ENCODE data around the gene CTNNA2. TPM values are rescaled to one million over a fixed set of nuclear protein-coding genes. Genes with fewer than 3 reads are reported as not detected.

The CTNNA2 gene
- total and polyA plus RNA-seq, 2 of the 8 experiments (the other 6 are each of a cell fraction or from before 2014, with no cell fraction given) = 3.9 to 9.0 TPM

DNA sequence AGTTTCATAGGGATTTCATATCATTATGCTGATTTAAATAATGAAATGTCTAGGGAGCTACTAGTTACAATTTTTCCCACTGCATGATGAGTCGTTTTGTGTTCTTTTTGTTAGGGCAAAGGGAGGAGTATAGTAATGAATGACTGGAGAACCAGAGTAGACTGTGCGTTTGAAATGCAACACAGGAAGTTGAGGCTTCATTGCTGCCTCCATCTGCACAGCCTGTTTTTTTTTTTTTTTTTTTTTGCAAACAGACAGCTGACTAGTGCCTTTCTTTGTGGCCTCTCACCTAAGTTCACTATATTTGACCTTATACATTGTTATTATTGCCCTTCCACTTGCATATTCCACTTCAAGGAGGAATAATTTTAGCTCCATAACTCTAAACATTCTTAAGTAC lies 1078.4 kb downstream of the CTNNA2 start:
- Histone ChIP-seq H3K9ac (replicated peaks in 1 of 4; ENCODE audit: extremely low read depth in 1 of 4, low read depth in 3 of 4, low read length in 3 of 4) (no peak overlapping the region), H2AK5ac (ENCODE audit: low read depth, low read length) (no peak overlapping the region), H3K4me3 (ENCODE audit: extremely low read depth in 1 of 4, insufficient read depth in 2 of 4, low read depth in 3 of 4, low read length in 4 of 4) (no peak overlapping the region), H3K4me2 (ENCODE audit: insufficient read depth in 1 of 2, low read depth in 2 of 2, low read length in 2 of 2) (no peak overlapping the region), H2BK15ac (ENCODE audit: low read length) (no peak overlapping the region), H2BK12ac (ENCODE audit: low read depth, low read length) (no peak overlapping the region), H3K27me3 (replicated peaks in 1 of 4; ENCODE audit: control insufficient read depth in 3 of 4, extremely low read depth in 1 of 4, insufficient read depth in 3 of 4, low read length in 3 of 4) (no peaks in the 10 kb centered on the region), H4K20me1 (replicated peaks in 1 of 2; ENCODE audit: control insufficient read depth in 1 of 2, insufficient read depth in 2 of 2, low read length in 2 of 2) (no peaks in the 10 kb centered on the region), H3K27ac (ENCODE audit: low read depth, low read length) (no peak overlapping the region), H4K8ac (ENCODE audit: extremely low read depth, insufficient read depth, low read length) (no peak overlapping the region), H3K56ac (replicated peaks; ENCODE audit: insufficient read length, low read depth, low read length) (no peak overlapping the region), H3K14ac (ENCODE audit: insufficient read length) (no peak overlapping the region), H2BK120ac (replicated peaks; ENCODE audit: low read depth, low read length) (no peak overlapping the region), H3K79me2 (ENCODE audit: control insufficient read depth in 1 of 2, insufficient read depth in 2 of 2, low read length in 2 of 2) (no peaks in the 10 kb centered on the region), H3K23ac (ENCODE audit: insufficient read length) (no peak overlapping the region), H3K18ac (ENCODE audit: extremely low read depth, low read length) (no peak overlapping the region), H2BK5ac (ENCODE audit: low read depth, low read length) (no peak overlapping the region), H2AFZ (ENCODE audit: low read length) (no peak overlapping the region), H2BK20ac (ENCODE audit: low read length) (no peak overlapping the region), H3K23me2 (ENCODE audit: low read depth, low read length) (no peaks in the 10 kb centered on the region), H3K9me3 (ENCODE audit: insufficient read depth in 2 of 2, low read depth in 1 of 2, low read length in 1 of 2) (no peaks in the 10 kb centered on the region), H4K91ac (replicated peaks; ENCODE audit: insufficient read length, low read length) (no peak overlapping the region), H3K4me1 (replicated peaks in 1 of 4; ENCODE audit: control insufficient read depth in 3 of 4, insufficient read depth in 4 of 4, low read length in 3 of 4) (no peaks in the 10 kb centered on the region), H3K79me1 (ENCODE audit: low read depth, low read length) (no peaks in the 10 kb centered on the region), H3K4ac (replicated peaks; ENCODE audit: insufficient read length, low read depth, low read length) (no peak overlapping the region), H4K5ac (ENCODE audit: insufficient read length, low read depth, low read length) (no peak overlapping the region), H3K36me3 (ENCODE audit: control insufficient read depth in 2 of 4, insufficient read depth in 4 of 4, low read length in 3 of 4) (no peaks in the 10 kb centered on the region)
- FAIRE-seq (no peak), DNase-seq (ENCODE audit: low read depth in 1 of 2, low spot score in 2 of 2) (no peak)
- WGBS, 2 experiments (ENCODE audit: extremely low coverage in 1 of 2, insufficient coverage in 1 of 2, insufficient read length in 1 of 2, insufficient replicate concordance in 2 of 2, low coverage in 1 of 2, low lambda C conversion rate in 2 of 2, missing lambda C conversion rate in 1 of 2) = 93% methylated on average over 2 of the region's 2 CpGs; no CpG with 5 or more reads in 1 of the 2 experiments
- POLR2A ChIA-PET (ENCODE audit: partially characterized antibody) = no interaction called here
- CTCF ChIA-PET (ENCODE audit: partially characterized antibody) = interaction anchor here (0.5 kb wide), 1 partner anchor 547 kb away, joined by 3 read pairs; no protein-coding TSS in a partner anchor
- TF ChIP-seq POU5F1 (IDR thresholded peaks at IDR 0.05; ENCODE audit: low read depth, low read length) (no peak), EGR1 (IDR thresholded peaks at IDR 0.05; ENCODE audit: borderline replicate concordance, low read depth, low read length) (no peak), POLR2AphosphoS5 (IDR thresholded peaks at IDR 0.05; ENCODE audit: low read depth, low read length) (no peak), NANOG (IDR thresholded peaks at IDR 0.05; ENCODE audit: insufficient read depth, low read depth, low read length, poor library complexity, severe bottlenecking) (no peak), RBBP5 (IDR thresholded peaks at IDR 0.05; ENCODE audit: borderline replicate concordance, low read depth, low read length) (no peak), NRF1 (IDR thresholded peaks at IDR 0.05; ENCODE audit: low read depth, low read length) (no peak), TEAD4 (IDR thresholded peaks at IDR 0.05; ENCODE audit: low read depth, low read length) (no peak), SUZ12 (IDR thresholded peaks at IDR 0.05; ENCODE audit: low read length) (no peak), JUND (IDR thresholded peaks at IDR 0.05; ENCODE audit: low read length) (no peak), CREB1 (IDR thresholded peaks at IDR 0.05) (no peak), PHF8 (conservative IDR thresholded peaks at IDR 0.05; ENCODE audit: low read depth, low read length) (no peak)
- TF ChIP-seq, protein P1, sequence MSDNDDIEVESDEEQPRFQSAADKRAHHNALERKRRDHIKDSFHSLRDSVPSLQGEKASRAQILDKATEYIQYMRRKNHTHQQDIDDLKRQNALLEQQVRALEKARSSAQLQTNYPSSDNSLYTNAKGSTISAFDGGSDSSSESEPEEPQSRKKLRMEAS (IDR thresholded peaks at IDR 0.05) = no peak
- TF ChIP-seq, protein P2, sequence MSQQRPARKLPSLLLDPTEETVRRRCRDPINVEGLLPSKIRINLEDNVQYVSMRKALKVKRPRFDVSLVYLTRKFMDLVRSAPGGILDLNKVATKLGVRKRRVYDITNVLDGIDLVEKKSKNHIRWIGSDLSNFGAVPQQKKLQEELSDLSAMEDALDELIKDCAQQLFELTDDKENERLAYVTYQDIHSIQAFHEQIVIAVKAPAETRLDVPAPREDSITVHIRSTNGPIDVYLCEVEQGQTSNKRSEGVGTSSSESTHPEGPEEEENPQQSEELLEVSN (IDR thresholded peaks at IDR 0.05) = no peak

Measured in H1 (cell line).